ENCODE data around the gene ESR1. TPM values are rescaled to one million over a fixed set of nuclear protein-coding genes. Genes with fewer than 3 reads are reported as not detected.

ESR1 gene
- total RNA-seq, 1 experiment from 2014 or later: not detected

DNA sequence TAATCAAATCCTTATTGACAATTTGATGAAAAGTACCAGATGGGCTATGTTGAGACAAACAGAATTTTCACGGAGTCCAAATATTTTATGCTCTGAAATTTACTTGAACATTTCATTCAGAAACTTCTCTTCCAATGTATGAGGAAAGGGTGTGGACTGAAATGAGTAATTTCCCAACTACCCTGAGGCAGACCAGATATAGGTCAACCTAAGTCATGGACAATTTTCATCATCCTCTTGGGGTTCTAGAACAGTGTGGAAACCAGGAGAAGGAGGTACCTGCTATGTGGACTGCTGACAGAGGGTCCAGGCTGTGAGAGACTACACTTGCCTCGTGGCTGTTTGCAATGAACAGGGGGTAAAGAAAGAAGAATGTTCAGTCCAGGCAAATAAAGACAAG, 323.0 kb downstream of the ESR1 start:
- no peak overlapping the region for H4K91ac ChIP-seq (ENCODE audit: insufficient read length, low read depth, low read length)
- H3K4me1 Mint-ChIP-seq: no peaks in the 10 kb centered on the region; a peak in 1 of 4 replicates
- H3K27me3 ChIP-seq (ENCODE audit: insufficient read depth, low read length): no peaks in the 10 kb centered on the region
- H3K9me3 ChIP-seq (ENCODE audit: control insufficient read depth, low read depth, low read length): no peaks in the 10 kb centered on the region
- H2AFZ ChIP-seq (ENCODE audit: low read length): no peak overlapping the region
- 0 out of 7 replicates have a peak overlapping the region, but pooled peaks of 1 of the 3 experiments have one; percentile 45 for H3K27ac Mint-ChIP-seq
- H3K79me2 ChIP-seq (ENCODE audit: insufficient read depth, low read length): no peaks in the 10 kb centered on the region
- H2BK20ac ChIP-seq (ENCODE audit: low read depth, low read length, poor library complexity, severe bottlenecking): no peak overlapping the region
- H3K27me3 Mint-ChIP-seq (ENCODE audit: low read depth): no peaks in the 10 kb centered on the region
- no peak overlapping the region for H3K56ac ChIP-seq (ENCODE audit: insufficient read length, low read depth, low read length)
- TF ChIP-seq, protein P1, sequence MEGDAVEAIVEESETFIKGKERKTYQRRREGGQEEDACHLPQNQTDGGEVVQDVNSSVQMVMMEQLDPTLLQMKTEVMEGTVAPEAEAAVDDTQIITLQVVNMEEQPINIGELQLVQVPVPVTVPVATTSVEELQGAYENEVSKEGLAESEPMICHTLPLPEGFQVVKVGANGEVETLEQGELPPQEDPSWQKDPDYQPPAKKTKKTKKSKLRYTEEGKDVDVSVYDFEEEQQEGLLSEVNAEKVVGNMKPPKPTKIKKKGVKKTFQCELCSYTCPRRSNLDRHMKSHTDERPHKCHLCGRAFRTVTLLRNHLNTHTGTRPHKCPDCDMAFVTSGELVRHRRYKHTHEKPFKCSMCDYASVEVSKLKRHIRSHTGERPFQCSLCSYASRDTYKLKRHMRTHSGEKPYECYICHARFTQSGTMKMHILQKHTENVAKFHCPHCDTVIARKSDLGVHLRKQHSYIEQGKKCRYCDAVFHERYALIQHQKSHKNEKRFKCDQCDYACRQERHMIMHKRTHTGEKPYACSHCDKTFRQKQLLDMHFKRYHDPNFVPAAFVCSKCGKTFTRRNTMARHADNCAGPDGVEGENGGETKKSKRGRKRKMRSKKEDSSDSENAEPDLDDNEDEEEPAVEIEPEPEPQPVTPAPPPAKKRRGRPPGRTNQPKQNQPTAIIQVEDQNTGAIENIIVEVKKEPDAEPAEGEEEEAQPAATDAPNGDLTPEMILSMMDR (conservative IDR thresholded peaks at IDR 0.05): no peak
- DNase-seq: no peak
- no peaks in the 10 kb centered on the region for H4K20me1 ChIP-seq (ENCODE audit: control insufficient read depth, insufficient read depth, insufficient read length)
- H4K5ac ChIP-seq (ENCODE audit: insufficient read length, low read depth, low read length): no peak overlapping the region
- no peak overlapping the region for H3K23ac ChIP-seq (ENCODE audit: insufficient read length, low read depth, low read length)
- H3K4me1 ChIP-seq (ENCODE audit: insufficient read depth, low read length): no peaks in the 10 kb centered on the region
- no peak overlapping the region for H2BK15ac ChIP-seq (ENCODE audit: low read depth, low read length)
- H3K4ac ChIP-seq (ENCODE audit: low read depth, low read length): no peak overlapping the region
- H3K18ac ChIP-seq (ENCODE audit: insufficient read length, low read depth, low read length): no peak overlapping the region
- H3K4me3 Mint-ChIP-seq: no peak overlapping the region
- H2BK120ac ChIP-seq (ENCODE audit: low read depth, low read length, poor library complexity, severe bottlenecking): no peak overlapping the region
- H3K27ac ChIP-seq (ENCODE audit: insufficient read length, low read depth, low read length): no peak overlapping the region
- no peaks in the 10 kb centered on the region; a peak in 1 of 5 replicates for H3K9me3 Mint-ChIP-seq
- no peak overlapping the region for H2AK5ac ChIP-seq (ENCODE audit: insufficient read length, low read length)
- no peaks in the 10 kb centered on the region for H3K23me2 ChIP-seq (ENCODE audit: insufficient read length, low read depth, low read length, poor library complexity, severe bottlenecking)
- no peak overlapping the region for H2BK5ac ChIP-seq (ENCODE audit: insufficient read length, low read length)
- H3K9ac ChIP-seq (ENCODE audit: extremely low read depth, insufficient read length, low read length): no peak overlapping the region
- H3K36me3 Mint-ChIP-seq (ENCODE audit: insufficient read depth in 1 of 3, low read depth in 3 of 3): no peaks in the 10 kb centered on the region
- WGBS (ENCODE audit: extremely low coverage, insufficient read length, low lambda C conversion rate): no CpG with 5 or more reads among the region's 2 CpGs
- H3K14ac ChIP-seq (ENCODE audit: insufficient read depth, low read length): no peak overlapping the region
- H3T11ph ChIP-seq (ENCODE audit: low read length): no peak overlapping the region
- H3K4me2 ChIP-seq (ENCODE audit: insufficient read depth, insufficient read length, low read length): no peak overlapping the region
- H4K8ac ChIP-seq (replicated peaks; ENCODE audit: insufficient read length, low read depth, low read length): no peak overlapping the region
- no peak overlapping the region for H2BK12ac ChIP-seq (ENCODE audit: insufficient read length, low read depth, low read length)
- no peaks in the 10 kb centered on the region for H3K79me1 ChIP-seq (ENCODE audit: insufficient read depth, low read depth, low read length, poor library complexity, severe bottlenecking)
